ENCODE data around the gene PITX1.

GRCh38 chr5:135008981-135009735, 24.9 kb downstream of the PITX1 start:
- TF ChIP-seq CTCF (IDR thresholded peaks at IDR 0.05; ENCODE audit: low read length), result no peak
- TF ChIP-seq EZH2 (IDR thresholded peaks at IDR 0.05; ENCODE audit: borderline replicate concordance, low read length), result no peak
